Measurements from ENCODE around the gene CEP68. TPM values are rescaled to one million over a fixed set of nuclear protein-coding genes. Genes with fewer than 3 reads are reported as not detected.

Gene CEP68, protein sequence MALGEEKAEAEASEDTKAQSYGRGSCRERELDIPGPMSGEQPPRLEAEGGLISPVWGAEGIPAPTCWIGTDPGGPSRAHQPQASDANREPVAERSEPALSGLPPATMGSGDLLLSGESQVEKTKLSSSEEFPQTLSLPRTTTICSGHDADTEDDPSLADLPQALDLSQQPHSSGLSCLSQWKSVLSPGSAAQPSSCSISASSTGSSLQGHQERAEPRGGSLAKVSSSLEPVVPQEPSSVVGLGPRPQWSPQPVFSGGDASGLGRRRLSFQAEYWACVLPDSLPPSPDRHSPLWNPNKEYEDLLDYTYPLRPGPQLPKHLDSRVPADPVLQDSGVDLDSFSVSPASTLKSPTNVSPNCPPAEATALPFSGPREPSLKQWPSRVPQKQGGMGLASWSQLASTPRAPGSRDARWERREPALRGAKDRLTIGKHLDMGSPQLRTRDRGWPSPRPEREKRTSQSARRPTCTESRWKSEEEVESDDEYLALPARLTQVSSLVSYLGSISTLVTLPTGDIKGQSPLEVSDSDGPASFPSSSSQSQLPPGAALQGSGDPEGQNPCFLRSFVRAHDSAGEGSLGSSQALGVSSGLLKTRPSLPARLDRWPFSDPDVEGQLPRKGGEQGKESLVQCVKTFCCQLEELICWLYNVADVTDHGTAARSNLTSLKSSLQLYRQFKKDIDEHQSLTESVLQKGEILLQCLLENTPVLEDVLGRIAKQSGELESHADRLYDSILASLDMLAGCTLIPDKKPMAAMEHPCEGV
- 10 to 100 TPM; 13.6 to 39.7 (median 25.8) TPM for total RNA-seq
- 1 to 10 TPM; 4.8 to 5.4 (median 4.9) TPM for polyA plus RNA-seq
- long read RNA-seq, donor 1, full-length matches to known transcripts, result 1 of 1 reads
- long read RNA-seq, donor 1, partial matches to known transcripts, result 0 of 1 reads
- long read RNA-seq, donor 1, other reads (novel, unspliced or antisense), result 0 of 1 reads
- long read RNA-seq, donor 2, full-length matches to known transcripts, result 3 of 3 reads
- long read RNA-seq, donor 2, partial matches to known transcripts, result 0 of 3 reads
- long read RNA-seq, donor 2, other reads (novel, unspliced or antisense), result 0 of 3 reads
- long read RNA-seq, donor 3, full-length matches to known transcripts, result 1 of 1 reads
- long read RNA-seq, donor 3, partial matches to known transcripts, result 0 of 1 reads
- long read RNA-seq, donor 3, other reads (novel, unspliced or antisense), result 0 of 1 reads
- long read RNA-seq, donor 4, full-length matches to known transcripts, result 1 of 1 reads
- long read RNA-seq, donor 4, partial matches to known transcripts, result 0 of 1 reads
- long read RNA-seq, donor 4, other reads (novel, unspliced or antisense), result 0 of 1 reads
- long read RNA-seq, donor 5, partial matches to known transcripts, result 116 of 116 reads
- long read RNA-seq, donor 5, other reads (novel, unspliced or antisense), result 0 of 116 reads
- long read RNA-seq, donor 6, result 0 reads
- long read RNA-seq, donor 7, full-length matches to known transcripts, result 1 of 6 reads
- long read RNA-seq, donor 7, partial matches to known transcripts, result 5 of 6 reads
- long read RNA-seq, donor 7, other reads (novel, unspliced or antisense), result 0 of 6 reads
- long read RNA-seq, donor 8, full-length matches to known transcripts, result 1 of 1 reads
- long read RNA-seq, donor 8, partial matches to known transcripts, result 0 of 1 reads
- long read RNA-seq, donor 8, other reads (novel, unspliced or antisense), result 0 of 1 reads
- long read RNA-seq, donor 9, full-length matches to known transcripts, result 1 of 180 reads
- long read RNA-seq, donor 9, partial matches to known transcripts, result 179 of 180 reads
- long read RNA-seq, donor 9, other reads (novel, unspliced or antisense), result 0 of 180 reads
- long read RNA-seq, donor 10, partial matches to known transcripts, result 59 of 59 reads
- long read RNA-seq, donor 10, other reads (novel, unspliced or antisense), result 0 of 59 reads

DNA sequence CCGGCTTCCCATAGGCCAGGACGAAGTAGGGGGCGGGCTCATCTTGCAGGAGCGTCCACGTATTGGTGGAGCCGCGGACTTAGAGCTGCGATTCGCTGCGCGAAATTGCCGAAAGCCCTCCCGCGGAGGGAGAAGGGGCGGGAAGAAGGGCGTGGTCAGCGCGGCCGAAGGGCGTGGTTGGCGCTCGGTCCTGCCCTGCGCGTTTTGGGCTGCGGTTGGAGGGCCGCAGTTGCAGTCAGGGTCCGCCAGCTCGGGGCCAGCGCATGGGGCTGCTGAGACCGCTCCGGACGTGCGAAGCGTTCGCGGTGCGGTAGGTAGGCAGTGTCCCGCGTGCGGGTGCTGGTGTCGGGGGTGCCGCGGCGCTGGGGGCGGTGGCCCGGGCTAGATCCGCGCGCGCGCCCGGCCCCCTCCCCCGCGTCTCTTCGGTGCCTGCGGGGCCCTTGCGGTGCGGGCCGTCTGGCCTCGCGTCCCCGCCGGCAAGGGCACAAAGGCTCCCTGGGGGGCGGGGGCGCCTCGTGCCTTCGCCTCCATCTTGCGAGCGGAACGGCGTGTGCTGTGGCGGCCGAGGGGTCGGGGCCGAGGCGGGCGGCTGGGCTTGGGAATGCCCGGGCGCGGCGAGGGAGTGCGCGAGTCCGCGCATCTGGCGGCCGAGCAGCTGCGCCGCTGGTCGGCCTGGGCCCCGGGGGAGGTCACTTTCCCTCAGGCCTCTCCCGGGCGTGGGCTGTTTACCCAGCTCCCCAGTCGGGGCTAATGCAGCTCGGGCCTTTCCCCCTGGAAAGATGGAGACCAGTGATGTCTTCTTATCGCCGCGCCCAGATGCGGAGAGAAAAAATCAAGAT, at the start of gene CEP68:
Gene CEP68, plus strand, starts transcription at position 202 of the 839 bp plus-strand sequence. CDS start 13,029 bp downstream, outside the sequence.
- Histone ChIP-seq H3K4me3 (peak within 1 kb of the TSS; percentile 82 to 92 (median 90)), H3K36me3 (no peaks in the 10 kb centered on the region), H3K4me1 (peaks cover 18 to 67% (median 59%) of the 10 kb centered on the region in 4 donors), H3K9me3 (no peaks in the 10 kb centered on the region), H3K27ac (peak within 1 kb of the TSS; percentile 86 to 96 (median 93)), H3K27me3 (no peaks in the 10 kb centered on the region)
- WGBS, 5 donors, result 0 to 1% (median 1%) methylated on average over 42 to 99 of the region's 99 CpGs
- TF ChIP-seq EP300 (IDR thresholded peaks at IDR 0.05) (no peak), POLR2A (IDR thresholded peaks at IDR 0.05) (peak in 1 of 4 donors; percentile 43), POLR2AphosphoS5 (IDR thresholded peaks at IDR 0.05) (peak; percentile 68 to 94 (median 92))
- TF ChIP-seq, protein P1, sequence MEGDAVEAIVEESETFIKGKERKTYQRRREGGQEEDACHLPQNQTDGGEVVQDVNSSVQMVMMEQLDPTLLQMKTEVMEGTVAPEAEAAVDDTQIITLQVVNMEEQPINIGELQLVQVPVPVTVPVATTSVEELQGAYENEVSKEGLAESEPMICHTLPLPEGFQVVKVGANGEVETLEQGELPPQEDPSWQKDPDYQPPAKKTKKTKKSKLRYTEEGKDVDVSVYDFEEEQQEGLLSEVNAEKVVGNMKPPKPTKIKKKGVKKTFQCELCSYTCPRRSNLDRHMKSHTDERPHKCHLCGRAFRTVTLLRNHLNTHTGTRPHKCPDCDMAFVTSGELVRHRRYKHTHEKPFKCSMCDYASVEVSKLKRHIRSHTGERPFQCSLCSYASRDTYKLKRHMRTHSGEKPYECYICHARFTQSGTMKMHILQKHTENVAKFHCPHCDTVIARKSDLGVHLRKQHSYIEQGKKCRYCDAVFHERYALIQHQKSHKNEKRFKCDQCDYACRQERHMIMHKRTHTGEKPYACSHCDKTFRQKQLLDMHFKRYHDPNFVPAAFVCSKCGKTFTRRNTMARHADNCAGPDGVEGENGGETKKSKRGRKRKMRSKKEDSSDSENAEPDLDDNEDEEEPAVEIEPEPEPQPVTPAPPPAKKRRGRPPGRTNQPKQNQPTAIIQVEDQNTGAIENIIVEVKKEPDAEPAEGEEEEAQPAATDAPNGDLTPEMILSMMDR (IDR thresholded peaks at IDR 0.05), result no peak
- DNase-seq, result peak; percentile 98 to 99
- intact Hi-C loops (cut with DNase I; ENCODE audit: low total_unique reads), result no loop called here

DNA sequence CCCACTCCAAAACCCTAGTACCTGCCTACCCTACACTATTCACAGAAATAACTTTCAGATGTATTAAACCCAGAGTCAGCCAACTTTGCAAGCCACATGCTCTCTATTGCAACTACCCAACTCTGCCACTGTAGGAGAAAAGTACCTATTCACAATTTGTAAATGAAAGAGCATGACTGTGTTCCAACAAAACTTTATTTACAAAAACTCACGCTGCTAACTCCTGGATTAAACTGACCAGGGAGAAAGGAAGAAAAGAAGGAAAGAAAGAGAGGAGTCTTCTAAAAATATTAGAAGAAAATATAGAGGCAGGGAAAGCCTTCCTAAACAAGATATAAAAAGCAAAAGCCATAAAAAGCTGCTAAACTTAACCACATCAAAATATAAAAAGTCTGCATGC, 42.4 kb upstream of the CEP68 start:
- intact Hi-C loops (cut with DNase I; ENCODE audit: low total_unique reads), result no loop called here
- no peak for DNase-seq
- Histone ChIP-seq H3K27me3 (no peaks in the 10 kb centered on the region), H3K27ac (no peak overlapping the region), H3K4me3 (no peak overlapping the region), H3K4me1 (peaks cover 0 to 13% (median 0%) of the 10 kb centered on the region in 4 donors), H3K9me3 (no peaks in the 10 kb centered on the region), H3K36me3 (peaks cover 5 to 71% (median 62%) of the 10 kb centered on the region in 4 donors)
- TF ChIP-seq EP300 (IDR thresholded peaks at IDR 0.05), result no peak
- TF ChIP-seq POLR2AphosphoS5 (IDR thresholded peaks at IDR 0.05), result no peak
- no peak for TF ChIP-seq POLR2A (IDR thresholded peaks at IDR 0.05)
- TF ChIP-seq, protein P1 (IDR thresholded peaks at IDR 0.05), result no peak
- 71 to 92% (median 76%) methylated on average over 1 of the region's 1 CpG for WGBS, 5 donors

DNA sequence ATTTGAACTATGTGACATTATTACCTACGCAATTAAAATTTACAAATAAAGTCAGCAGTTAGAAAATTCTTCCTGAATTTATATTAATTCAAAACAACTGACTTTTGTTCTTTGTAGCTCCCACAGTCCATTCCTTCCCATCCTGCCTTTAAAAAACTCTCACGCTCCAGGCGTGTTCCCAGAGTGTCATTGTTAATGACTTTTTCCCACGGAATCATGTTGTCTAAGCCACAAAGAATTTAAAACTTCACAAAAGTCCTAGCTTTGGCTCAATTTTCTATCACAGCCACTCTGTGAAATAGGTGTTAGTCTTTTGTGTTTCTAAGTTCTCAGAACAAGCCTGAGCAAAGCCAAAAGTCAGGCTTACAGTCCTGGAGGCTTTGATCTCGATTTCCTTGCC, 40.5 kb upstream of the CEP68 start:
- Histone ChIP-seq H3K9me3 (no peaks in the 10 kb centered on the region), H3K4me1 (peaks cover 0 to 14% (median 0%) of the 10 kb centered on the region in 4 donors), H3K27ac (no peak overlapping the region), H3K27me3 (no peaks in the 10 kb centered on the region), H3K36me3 (peaks cover 10 to 83% (median 75%) of the 10 kb centered on the region in 4 donors), H3K4me3 (no peak overlapping the region)
- intact Hi-C loops (cut with DNase I; ENCODE audit: low total_unique reads), result no loop called here
- 80 to 95% (median 93%) methylated on average over 5 of the region's 5 CpGs for WGBS, 5 donors
- TF ChIP-seq, protein P1 (IDR thresholded peaks at IDR 0.05), result no peak
- TF ChIP-seq POLR2AphosphoS5 (IDR thresholded peaks at IDR 0.05) (no peak), EP300 (IDR thresholded peaks at IDR 0.05) (no peak), POLR2A (IDR thresholded peaks at IDR 0.05) (no peak)
- no peak for DNase-seq
